ENCODE measurements around the gene RGS9.
A peak's percentile ranks its signal among the peaks of the same experiment; 100 is the strongest.

RGS9 gene

DNA sequence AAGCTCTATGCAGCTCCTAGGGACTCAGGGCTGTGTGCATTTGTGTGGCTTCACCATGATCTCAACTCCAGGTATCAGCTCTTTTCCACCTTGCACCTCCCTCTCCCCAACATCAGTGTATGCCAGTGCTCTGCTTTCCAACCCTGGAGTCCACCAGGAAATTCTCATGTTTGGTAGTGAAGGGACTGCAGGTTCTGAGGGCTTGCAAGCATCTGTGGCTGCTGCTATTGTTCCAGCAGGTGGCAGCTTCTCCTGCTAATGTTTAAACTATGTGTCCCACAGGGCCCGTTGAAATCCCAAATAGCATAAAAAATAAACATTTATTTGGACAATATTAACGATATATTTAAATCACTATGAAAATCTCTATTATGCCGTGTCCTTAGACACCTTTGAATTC, 82.0 kb downstream of the RGS9 start:
- DNase-seq (ENCODE audit: low spot score), result no peak

DNA sequence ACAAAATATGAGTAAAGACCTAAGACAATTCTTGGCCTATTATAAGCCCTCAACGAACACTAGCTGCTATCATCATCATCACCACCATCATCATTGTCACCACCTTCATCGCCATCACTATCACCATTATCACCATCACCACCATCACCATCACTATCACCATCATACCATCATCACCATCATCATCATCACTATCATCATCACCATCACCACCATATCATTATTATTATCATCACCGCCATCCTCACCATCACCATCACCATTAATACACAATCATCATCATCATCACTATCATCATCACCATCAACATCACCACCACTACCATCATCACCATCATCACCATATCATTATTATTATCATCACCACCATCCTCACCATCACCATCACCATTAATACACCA, 82.5 kb downstream of the RGS9 start:
- no peak for DNase-seq (ENCODE audit: low spot score)

- no peak for DNase-seq (ENCODE audit: low spot score)
Measured at GRCh38 chr17:65220732-65221131, 83.6 kb downstream of the RGS9 start.

DNA sequence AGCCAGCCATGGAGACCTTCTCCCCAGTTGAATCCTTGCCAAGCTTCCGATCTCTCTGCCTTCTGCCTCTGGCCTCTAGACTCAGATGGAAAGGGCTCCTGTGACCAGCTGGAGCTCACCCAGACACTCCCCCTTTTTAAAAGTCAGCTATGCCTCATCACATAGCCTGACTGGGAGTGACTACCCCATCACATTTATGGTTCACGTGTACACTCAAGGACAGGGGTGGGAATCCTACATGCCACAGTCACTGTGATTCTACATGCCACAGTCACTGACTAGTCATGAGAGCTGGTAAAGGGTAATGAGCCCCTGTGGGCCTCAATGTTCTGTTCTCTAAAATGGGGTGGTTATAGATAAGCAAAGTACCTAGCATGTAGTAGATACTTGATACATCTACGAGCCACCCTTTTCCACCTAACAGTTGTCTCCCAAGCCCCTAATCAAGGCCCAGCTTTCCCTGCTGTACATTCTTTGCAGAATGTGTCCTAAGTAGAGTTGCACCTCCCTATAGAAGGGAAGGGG, 85.1 kb downstream of the RGS9 start:
- no peak for DNase-seq (ENCODE audit: low spot score)

GRCh38 chr17:65225061-65225460, 87.9 kb downstream of the RGS9 start:
- DNase-seq (ENCODE audit: low spot score), result no peak

DNA sequence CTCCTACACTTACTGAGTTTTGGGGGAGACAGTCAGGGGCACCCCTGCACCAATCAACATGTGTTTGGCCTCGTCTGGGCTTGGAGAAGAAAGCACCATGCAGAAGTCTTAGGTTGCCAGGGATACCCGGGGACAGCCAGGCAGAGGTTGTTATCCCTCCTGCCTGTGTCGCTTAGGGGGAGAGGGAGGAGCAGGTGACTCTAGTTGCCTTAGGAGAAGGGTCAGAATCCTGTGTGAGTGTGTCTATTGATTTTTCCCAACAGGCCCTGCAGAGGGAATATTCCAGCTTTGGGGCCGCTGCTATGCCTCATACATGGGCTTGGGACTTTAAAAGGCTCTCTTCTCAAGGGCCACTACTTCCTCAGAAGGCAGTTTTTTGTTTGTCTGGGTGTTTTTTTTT, 89.1 kb downstream of the RGS9 start:
- DNase-seq (ENCODE audit: low spot score), result no peak

- no peak for DNase-seq (ENCODE audit: low spot score)
Measured at GRCh38 chr17:65227637-65228036, 90.5 kb downstream of the RGS9 start.

GRCh38 chr17:65228287-65228686, 91.1 kb downstream of the RGS9 start:
- no peak for DNase-seq (ENCODE audit: low spot score)

DNA sequence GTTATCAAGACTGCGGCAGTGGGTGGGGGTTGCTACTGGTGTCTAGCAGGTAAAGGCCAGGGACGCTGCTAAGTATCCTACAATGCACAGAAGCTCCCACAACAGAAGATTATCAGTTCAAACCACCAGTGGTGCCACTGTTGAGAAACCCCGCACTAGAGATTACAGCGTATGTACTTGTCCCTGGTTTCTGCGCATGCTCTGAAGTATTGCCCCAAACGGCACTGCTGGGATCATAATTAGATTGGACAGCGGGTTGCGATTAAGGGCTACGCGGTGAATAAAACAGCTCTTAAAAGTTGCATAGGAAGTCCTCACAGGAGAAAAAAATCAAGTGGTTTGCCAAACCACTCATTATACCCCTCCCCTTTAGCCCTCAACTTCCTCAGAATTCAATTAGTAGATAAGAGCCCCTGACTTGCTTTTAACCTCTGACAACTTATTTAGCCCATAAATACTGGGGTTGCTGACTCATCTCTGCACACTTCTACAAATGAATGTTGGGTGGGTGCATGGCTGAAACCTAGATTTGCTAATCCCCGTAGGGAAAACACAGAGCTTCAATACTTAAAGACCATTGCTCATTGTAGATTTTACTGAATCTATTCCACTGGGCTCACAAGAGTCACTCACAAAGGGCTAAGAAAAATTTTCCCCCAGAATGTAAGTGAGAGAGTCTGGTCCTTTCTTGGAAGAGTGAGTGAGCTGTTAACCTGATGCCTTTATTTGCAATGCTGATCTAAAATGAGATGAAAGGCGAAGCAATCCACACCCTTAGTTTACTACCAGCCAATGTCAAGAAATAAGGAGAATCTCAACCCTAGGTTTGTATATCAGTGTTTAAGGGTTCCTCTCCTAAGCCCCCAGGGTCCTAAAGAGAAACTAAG, 91.8 kb downstream of the RGS9 start:
- peak; percentile 66 for DNase-seq (ENCODE audit: low spot score)

- no peak for DNase-seq (ENCODE audit: low spot score)
Measured at GRCh38 chr17:65229621-65229995, 92.4 kb downstream of the RGS9 start.

DNA sequence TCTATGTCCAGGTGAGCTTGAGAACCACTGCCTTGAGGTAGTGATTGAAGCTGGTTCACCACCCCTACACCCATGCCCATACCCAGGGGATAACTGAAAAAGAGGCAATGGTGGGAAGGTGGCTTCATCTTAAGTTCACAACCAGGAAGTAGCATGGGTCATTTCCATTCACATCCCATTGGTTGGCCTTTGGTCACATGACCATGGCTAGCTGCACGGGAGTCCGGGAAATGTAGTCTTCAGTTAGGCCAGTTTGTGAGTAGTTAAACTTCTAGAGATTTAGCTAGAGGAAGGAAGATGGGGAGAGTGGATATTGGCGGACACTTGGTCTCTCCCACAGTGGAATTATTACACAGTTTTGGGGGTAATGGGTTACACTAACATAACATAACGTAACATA, 92.9 kb downstream of the RGS9 start:
- no peak for DNase-seq (ENCODE audit: low spot score)

DNA sequence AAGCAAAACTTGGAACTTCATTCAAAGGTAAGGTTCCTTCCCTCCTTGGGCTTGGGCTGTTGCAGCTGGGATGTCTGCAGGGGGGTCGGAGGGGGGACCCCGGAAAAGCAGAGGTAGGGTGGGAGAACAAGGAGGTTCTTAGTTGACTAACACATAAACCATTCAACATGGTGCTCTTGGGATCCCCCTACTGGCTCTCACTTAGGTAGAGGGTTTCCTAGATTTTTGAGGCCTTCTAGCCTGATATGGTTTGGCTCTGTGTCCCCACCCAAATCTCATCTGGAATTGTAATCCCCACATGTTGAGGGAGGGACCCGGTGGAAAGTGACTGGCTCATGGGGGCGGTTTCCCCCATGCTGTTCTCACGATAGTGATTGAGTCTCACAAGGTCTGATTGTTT, 93.9 kb downstream of the RGS9 start:
- no peak for DNase-seq (ENCODE audit: low spot score)

DNA sequence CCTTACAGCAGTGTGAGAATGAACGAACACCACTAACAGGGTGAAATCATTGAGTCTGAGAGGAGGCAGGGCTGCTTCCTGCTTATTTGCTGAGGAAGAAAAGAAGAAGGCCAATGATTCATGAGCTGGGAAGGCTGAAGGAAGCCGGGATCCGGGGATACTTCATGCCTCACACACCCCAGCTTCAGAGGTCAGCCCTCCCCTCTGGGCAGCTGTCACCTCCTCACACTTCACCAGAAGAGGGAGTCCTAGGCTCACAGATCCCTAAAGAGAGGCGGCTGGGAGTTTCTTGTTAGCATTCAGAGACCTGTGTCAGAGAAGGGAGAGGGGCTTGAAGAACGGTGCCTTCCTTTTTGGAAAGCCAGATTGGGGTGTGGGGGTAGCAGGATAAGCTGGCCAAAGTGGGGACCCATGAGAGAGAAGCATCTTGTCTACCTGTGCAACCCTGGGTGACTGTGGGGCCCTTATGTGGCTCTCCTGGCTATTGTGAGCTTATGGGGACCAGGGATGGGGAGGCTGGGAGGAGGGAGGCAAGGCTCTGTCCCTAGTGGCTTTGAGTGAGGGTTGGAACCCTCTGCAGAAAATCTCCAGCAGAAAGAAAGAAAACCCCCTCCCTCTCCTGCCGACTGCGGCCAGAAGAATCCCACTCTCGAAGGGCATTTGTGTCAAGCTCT, 94.6 kb downstream of the RGS9 start:
- DNase-seq (ENCODE audit: low spot score), result peak; percentile 52

DNA sequence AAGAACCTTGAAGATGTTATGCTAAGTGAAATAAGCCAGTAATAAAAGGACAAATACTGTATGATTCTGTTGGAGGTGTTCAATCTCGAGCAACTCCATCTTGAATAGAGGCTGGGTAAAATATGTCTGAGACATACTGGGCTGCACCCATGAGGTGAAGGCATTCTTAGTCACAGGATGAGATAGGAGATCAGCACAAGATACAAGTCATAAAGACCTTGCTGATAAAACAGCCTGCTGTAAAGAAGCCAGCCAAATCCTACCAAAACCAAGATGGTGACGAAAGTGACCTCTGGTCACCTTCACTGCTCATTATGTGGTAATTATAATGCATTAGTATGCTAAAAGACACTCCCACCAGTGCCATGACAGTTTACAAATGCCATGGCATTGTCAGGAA, 98.1 kb downstream of the RGS9 start:
- no peak for DNase-seq (ENCODE audit: low spot score)

DNA sequence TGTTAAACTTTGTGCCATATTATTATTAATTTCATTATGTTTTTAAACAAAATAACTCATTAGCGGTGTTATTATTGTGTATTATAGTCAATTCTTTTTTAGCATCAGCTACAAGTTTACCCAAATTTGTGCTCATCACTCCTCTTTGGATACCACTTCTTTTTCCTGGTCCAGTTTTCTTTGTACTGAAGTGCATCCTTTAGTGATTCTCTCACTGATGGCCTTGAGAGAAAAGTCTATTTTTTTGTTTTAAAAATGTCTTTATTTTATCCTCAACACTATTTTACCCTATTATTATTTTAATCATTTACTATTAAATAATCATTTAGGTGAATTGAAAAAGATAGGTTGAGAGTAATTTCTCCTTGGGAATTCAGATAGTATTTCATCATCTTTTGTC, 99.2 kb downstream of the RGS9 start:
- DNase-seq (ENCODE audit: low spot score), result no peak

DNA sequence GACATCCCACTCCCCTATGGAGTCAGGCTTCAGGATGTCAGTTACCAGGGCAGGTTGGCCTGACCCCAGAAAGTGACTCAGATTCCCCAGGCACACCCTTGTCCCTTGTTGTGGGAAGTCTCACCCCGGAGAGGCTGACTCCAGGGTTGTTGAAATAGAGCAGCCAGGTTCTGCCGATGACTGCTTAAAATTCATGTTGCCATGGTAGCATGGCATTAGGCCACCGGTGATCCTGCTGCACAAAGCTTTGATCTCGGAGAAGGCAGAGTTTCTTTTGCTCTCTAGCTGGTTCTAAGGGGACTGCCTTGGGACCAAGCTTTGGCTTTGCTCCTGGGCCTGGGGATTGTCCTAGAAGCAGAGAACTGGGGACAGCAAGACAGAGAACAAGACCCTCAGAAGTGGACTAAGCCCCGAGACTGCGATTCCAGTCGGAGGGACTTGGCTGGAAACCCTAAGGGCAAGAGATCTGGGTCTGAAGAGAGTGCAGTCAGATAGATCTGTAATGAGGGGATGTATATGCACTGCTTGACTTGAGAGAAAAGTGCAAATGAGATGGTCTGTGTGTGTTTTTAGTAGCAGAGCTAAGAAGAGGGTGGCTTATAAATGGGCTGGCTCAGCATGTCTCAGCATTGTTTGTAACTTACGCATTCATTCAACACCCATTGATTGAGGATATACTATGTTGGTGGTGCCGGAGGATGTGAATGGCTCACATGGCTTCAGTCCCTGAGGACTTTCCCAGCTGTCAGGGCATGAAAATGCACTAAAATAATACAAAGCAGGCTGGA, 106.9 kb downstream of the RGS9 start:
- DNase-seq (ENCODE audit: low spot score), result peak; percentile 2

DNA sequence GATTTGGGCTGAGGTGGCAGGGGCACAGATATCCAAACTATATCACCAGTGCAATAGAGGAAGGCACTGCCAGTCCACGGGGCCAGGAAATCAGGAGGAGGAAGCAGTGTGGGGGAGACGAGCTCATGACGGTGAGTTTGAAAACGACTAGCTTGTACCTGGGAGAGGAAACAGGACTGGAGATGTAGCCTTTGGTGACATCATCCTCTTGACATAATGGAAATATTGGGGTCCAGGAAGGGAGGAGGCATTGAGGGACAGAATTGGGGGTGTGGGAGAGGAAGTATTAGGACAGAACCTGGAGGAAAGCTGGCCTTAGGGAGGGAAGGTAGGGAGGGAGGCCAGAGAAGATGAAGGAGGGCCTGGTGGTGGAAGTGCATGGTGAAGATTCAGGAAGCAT, 109.1 kb downstream of the RGS9 start:
- DNase-seq (ENCODE audit: low spot score), result no peak

- DNase-seq (ENCODE audit: low spot score), result no peak
Measured at GRCh38 chr17:65249774-65250173, 112.6 kb downstream of the RGS9 start.

DNA sequence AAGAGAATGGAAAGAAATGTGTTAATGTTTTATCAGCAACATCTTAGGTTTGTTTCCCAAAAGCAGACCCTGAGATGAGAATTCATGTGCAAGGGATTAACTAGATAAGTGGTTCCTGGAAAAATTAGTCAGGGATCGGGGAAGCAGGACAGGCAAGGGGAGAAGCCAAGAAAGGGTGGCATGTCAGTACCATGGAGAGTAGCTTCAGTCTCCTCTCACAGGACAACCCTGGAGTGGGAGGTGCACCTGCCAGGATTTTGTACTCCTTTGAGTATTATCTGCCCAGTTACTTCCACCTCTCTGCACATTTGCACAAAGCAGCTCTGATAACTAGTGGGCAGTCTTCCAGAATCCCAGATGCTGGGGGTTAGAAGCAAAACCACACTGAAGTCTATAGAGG, 117.0 kb downstream of the RGS9 start:
- no peak for DNase-seq (ENCODE audit: low spot score)

GRCh38 chr17:65259281-65259680, 122.1 kb downstream of the RGS9 start:
- no peak for DNase-seq (ENCODE audit: low spot score)

- DNase-seq (ENCODE audit: low spot score), result no peak
Measured at GRCh38 chr17:65259696-65260485, 122.7 kb downstream of the RGS9 start.

- no peak for DNase-seq (ENCODE audit: low spot score)
Measured at GRCh38 chr17:65260626-65261025, 123.5 kb downstream of the RGS9 start.
